ENCODE measurements around the gene FRMD1.

FRMD1 gene

DNA sequence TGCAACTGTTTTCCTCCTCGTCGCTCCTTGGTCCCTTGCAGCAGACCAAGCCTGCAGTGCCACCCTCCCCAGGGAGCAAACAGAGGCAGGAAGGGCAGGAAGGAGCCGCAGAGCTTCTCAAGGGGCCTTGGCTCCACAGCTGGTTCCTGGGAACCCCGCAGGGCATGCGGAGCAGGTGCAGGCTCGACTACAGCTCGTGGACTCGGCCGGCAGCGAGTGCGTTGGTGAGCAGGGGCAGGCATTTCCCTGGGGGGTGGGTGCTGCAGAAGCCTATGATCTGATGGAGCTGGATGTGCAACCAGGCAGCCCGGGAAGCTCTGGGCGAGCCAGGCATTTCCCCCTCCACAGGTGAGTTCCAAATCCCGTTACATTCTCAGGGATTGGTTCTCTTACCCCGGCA, 37.1 kb downstream of the FRMD1 start:
- DNase-seq (ENCODE audit: low read depth), result no peak
- no peak overlapping the region for H3K4me3 ChIP-seq (ENCODE audit: low read depth, low read length)

DNA sequence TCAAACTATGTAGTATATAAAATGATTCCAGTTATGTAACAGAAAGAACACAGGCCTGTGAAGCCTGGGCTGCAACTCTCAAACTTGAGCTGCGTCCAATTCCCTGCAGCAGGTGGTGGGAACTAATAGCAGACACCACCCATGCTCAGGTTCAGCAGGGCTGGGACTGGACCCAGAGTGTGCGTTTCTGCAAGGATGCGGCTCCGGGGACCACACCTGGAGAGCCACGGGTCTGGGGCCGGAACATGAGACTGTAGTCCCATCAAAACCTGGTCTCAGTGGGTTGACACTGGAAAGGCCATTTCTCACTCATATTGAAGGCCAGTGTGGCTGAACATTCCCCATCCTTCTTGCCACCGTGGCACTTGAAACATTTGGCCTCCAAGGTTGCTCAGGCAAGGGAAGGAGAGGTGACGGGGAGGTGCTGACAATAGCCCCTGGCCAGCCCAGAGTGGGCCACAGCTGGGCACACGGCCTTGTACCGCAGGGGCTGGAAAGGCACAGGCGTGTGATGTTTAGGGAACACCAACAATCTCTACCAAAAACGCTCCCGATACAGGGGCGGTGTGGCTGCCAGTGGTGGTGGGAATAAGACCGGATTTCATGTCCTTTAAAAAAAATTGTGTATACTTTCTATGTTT, 38.0 kb downstream of the FRMD1 start:
- no peak overlapping the region for H3K4me3 ChIP-seq (ENCODE audit: low read depth, low read length)
- no peak for TF ChIP-seq CTCF (conservative IDR thresholded peaks at IDR 0.05; ENCODE audit: low read depth, low read length)
- DNase-seq (ENCODE audit: low read depth), result no peak

More for the DNA sequence above, 37.1 kb downstream of the FRMD1 start:
- no peak for TF ChIP-seq CTCF (conservative IDR thresholded peaks at IDR 0.05; ENCODE audit: low read depth, low read length)

DNA sequence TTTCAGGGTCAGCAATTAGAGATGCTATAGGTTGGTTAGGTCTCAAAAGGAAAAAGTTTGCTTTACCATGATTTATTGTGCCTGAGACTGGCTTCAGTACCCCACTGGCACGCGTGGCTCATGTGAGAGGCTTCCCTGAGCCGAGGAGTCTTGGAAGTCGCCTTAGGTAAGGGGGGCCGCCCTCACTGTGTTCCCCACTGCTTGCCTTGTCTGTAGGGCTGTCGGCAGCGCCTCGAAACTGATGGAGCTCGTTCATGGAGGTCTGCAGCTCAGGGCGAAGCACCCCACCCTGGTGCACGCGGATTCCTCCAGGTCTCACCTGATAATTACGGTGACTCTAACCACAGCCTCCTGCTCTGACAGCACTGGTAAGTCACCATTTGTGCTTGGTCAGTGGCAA, 39.2 kb downstream of the FRMD1 start:
- H3K4me3 ChIP-seq (ENCODE audit: low read depth, low read length), result no peak overlapping the region
- no peak for TF ChIP-seq CTCF (conservative IDR thresholded peaks at IDR 0.05; ENCODE audit: low read depth, low read length)
- DNase-seq (ENCODE audit: low read depth), result no peak

- no peak for DNase-seq (ENCODE audit: low read depth)
- H3K4me3 ChIP-seq (ENCODE audit: low read depth, low read length), result no peak overlapping the region
- TF ChIP-seq CTCF (conservative IDR thresholded peaks at IDR 0.05; ENCODE audit: low read depth, low read length), result no peak
Measured at GRCh38 chr6:168039301-168039700, 39.7 kb downstream of the FRMD1 start.

- TF ChIP-seq CTCF (conservative IDR thresholded peaks at IDR 0.05; ENCODE audit: low read depth, low read length), result no peak
- DNase-seq (ENCODE audit: low read depth), result no peak
- H3K4me3 ChIP-seq (ENCODE audit: low read depth, low read length), result no peak overlapping the region
Measured at GRCh38 chr6:168038576-168039140, 40.4 kb downstream of the FRMD1 start.

DNA sequence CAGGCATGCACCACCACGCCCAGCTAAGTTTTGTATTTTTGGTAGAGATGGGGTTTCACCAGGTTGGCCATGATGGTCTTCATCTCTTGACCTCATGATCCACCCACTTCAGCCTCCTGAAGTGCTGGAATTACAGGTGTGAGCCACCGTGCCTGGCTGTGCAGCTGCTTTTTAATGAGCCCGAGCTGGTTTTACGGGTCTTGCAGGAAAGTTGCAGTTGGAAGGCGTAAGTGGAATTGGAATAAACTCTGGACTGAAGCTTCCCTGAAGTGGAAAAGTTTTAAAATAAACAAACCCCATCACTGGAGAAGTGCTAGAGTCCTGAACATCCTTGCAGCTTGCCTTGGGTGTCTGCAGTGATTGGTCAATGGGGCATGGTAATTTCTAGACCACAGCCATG, 41.2 kb downstream of the FRMD1 start:
- DNase-seq (ENCODE audit: low read depth), result no peak
- TF ChIP-seq CTCF (conservative IDR thresholded peaks at IDR 0.05; ENCODE audit: low read depth, low read length), result no peak
- H3K4me3 ChIP-seq (ENCODE audit: low read depth, low read length), result no peak overlapping the region

GRCh38 chr6:168037242-168037641, 41.8 kb downstream of the FRMD1 start:
- no peak overlapping the region for H3K4me3 ChIP-seq (ENCODE audit: low read depth, low read length)
- no peak for DNase-seq (ENCODE audit: low read depth)
- no peak for TF ChIP-seq CTCF (conservative IDR thresholded peaks at IDR 0.05; ENCODE audit: low read depth, low read length)

All from choroid plexus epithelial cell (primary cell).